ENCODE measurements around the gene CCR8.
"Not testable (repeated sequence)": the region's sequence is repeated elsewhere in the genome, so short reads cannot be mapped to it uniquely, and the experiment has no call there.

CCR8 gene

GRCh38 chr3:39317571-39318169 is 11.8 kb upstream of the CCR8 start:
- no peak for DNase-seq

DNA sequence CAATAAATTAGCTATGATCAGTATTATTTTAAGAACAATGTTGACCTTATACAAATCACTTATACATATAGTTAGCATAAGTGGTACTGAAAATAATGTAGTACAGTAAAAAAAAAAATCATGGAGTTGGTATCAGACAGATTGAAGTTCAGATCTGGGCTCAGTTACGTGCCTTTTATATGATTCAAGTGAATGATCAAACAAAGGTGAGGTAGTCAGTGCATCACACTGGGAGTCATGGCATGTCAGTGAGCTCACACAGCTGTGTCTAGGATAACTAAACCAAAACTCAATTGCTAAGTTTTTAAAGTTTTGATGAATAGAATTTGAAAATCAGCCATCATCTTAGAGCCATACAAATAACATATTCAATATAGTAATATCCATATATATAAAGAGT is 11.2 kb upstream of the CCR8 start:
- DNase-seq = no peak

- DNase-seq = no peak
Observed at GRCh38 chr3:39319249-39319648, 10.3 kb upstream of the CCR8 start.

DNA sequence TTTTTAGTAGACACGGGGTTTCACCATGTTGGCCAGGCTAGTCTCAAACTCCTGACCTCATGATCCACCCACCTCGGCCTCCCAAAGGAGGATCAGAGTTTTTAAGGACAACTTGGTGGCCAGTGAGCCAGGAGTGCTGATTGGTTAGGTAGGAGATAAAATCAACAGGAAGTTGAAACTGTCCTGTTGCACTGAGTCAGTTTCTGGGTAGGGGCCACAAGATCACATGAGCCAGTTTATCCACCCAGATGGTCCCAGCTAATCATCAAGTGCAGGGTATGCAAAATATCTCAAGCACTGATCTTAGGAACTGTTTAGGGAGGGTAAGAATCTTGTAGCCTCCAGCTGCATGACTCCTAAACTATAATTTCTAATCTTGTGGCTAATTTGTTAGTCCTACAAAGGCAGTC is 7.9 kb upstream of the CCR8 start:
- DNase-seq = not testable (repeated sequence)

- DNase-seq = not testable (repeated sequence)
Observed at GRCh38 chr3:39322209-39322715, 7.2 kb upstream of the CCR8 start.

GRCh38 chr3:39322936-39323335 is 6.6 kb upstream of the CCR8 start:
- DNase-seq = no peak

DNA sequence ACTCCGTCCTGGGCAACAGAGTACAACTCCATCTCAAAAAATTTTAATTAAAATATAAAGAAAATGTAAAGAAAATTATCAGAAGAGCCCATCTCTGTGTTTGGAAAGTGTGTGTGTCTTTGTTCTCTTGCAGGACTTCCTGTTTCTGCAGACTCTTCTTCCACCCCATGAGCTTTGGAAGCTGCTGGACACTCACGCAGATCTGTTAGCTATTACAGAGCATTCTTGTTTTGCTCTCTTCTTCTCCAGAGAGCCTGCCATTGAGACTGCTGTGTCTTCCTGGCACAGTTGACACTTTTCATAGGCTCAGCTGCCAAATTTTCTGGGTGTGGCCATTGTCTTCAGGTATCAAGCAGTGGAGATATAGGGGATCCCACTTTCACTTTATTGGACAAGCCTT is 6.0 kb upstream of the CCR8 start:
- no peak for DNase-seq

DNA sequence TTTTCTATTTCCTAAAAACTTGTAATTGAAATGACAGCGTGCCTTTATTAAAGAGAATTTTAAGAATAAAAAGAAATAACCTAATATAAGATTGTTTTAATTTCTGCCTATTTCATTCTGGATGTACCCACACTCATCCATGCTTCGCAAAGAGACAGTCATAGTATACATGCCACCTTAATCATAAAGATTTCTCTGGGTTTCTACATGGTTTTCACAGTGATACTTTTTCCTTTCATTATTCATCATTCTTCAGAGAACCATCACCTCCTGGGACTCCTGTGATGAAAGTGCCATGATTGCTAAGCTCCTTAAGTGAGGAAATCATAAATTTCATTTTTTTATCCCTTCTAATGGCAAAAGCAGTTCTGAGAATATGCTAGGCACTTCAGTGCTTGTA is 4.3 kb upstream of the CCR8 start:
- no peak for DNase-seq

- DNase-seq = no peak
Observed at GRCh38 chr3:39327053-39327745, 2.3 kb upstream of the CCR8 start.

- DNase-seq = no peak
Observed at GRCh38 chr3:39327746-39328349, 1.7 kb upstream of the CCR8 start.

- DNase-seq = no peak
Observed at GRCh38 chr3:39330824-39331223, 1.3 kb downstream of the CCR8 start.

GRCh38 chr3:39332525-39332924 is 3.0 kb downstream of the CCR8 start:
- DNase-seq = no peak

- no peak for DNase-seq
Observed at GRCh38 chr3:39333607-39334006, 4.1 kb downstream of the CCR8 start.

DNA sequence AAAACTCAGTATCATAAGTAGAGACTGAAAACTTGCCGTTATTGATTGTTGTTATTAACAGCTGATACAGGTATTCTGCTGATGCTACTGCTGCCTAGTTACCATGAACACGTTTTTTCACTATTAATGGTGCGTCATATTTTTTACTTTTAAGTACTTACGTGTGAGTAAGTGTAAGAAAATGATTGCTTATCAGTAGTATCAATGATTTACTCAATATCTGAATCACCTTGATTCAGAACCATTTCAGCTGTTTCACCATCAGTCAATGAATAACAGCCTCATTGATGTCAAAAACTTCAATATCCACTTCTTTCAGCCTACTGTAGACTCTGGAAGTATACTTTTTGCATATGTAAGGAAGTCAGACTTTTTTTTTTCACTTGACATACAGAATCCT is 4.7 kb downstream of the CCR8 start:
- no peak for DNase-seq

DNA sequence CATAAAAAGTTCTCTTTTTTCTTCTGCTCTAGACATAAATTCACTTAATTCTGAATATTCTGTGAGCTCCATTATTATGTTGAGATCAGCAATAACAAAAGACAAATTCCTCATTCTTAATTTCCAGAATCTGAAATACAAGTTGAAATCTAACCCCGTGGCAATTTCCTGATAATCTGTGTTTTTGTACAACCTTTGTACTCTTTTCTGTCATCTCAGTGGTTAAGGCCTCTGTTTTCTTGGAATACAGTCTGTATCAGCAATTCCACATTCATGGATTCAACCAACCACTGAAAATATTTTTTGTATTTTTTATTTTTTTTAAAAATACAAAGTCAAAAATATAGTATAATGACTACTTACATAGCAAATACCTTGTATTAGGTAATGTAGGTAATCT is 8.7 kb downstream of the CCR8 start:
- DNase-seq = no peak

- no peak for DNase-seq
Observed at GRCh38 chr3:39339086-39339485, 9.6 kb downstream of the CCR8 start.

DNA sequence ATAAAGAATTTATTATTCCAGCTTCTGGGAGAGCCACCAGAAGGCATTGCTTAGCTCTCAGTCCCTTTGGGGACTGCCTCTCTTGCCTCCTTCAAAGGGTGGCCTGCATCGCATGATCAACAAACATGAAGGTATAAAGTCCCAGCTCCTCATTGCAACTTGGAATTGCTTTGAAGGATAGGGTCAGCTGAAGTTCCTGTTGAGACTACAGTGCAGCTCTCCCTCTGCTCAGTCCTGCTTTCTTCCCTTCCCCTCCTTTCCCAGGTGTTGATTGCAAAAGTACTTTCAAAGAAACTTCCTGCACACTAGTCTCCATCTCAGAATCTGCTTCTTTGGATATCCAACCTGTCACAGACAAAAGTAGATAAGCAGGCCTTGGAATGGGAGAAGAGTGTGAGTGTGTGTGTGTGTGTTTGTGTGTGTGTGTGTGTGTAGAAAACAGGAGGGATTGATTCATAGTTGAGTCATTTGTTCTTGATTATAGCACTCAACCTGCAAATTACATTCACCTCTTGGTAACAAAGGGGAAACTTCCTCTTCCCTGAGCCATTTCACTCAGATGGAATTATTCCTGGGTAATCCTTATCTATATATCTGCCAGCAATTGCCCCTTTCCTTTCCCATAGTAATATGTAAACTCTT is 13.7 kb downstream of the CCR8 start:
- no peak for DNase-seq

- DNase-seq = no peak
Observed at GRCh38 chr3:39343760-39344159, 14.3 kb downstream of the CCR8 start.

GRCh38 chr3:39344746-39345344 is 15.3 kb downstream of the CCR8 start:
- no peak for DNase-seq

DNA sequence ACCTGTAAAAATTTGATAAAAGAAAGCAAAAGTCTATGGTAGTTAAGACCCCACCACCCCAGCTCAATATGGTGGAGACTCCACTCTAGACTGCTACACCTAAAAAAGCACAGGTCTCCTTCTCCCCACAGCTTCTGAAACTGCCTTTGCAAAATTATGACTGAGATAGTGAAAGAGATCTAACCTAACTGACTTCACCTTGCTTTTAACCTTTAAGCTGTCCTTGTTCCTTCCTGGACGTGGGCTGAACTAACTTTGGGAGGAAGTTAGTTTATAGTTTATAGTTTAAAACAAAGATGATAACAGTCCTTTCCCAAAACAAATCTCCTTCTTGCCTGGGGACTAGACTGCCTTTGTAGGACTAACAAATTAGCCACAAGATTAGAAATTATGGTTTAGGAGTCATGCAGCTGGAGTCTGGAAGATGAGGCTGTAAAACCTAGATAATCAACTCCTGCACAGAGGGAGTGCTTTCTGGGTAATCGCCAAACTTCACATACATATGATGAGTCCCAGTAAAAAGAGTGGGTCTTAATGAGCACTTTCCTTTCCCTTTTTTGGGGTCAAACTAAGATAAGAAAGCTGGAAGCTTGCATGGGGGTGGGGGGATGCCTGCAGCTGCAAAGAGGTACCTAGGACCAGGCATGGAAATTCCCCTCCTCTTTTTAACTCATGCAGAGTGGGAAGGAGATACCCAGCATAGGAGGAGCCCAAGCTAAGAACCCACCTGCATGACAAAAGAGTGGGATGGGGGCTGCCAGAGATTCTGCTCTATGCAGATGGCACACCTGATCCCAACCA is 17.5 kb downstream of the CCR8 start:
- DNase-seq = no peak

DNA sequence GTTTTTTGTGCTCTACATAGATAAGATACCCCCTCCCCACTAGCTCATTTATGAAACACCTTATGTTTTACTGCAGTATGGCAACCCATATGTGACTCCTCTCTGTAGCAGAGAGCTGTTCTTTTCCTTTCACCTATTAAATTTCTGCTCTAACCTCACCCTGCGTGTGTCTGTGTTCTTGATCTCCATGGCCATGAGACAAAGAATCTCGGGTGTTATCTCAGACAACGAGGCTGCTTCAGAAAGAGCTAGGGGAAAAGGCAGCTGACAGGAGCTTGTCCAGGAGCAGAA is 18.0 kb downstream of the CCR8 start:
- DNase-seq = no peak

DNA sequence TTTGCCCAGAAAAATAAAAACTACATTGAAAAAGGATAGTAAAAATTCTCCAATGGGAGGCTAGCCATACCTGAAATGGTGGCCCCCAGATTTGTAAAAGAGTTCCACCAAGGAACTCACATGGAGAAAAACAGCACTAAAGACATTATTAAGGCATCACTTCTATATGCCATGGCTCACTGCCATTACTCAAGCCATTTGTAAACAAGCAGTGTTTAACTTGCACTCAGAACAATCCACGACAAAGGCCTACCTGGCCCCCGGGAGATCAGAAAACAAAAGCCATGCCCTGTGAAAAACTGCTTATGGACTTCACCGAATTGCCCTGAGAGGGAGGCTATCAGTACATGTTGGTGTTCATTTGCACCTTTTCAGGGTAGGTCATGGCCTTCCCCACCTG is 19.6 kb downstream of the CCR8 start:
- no peak for DNase-seq

GRCh38 chr3:39350714-39351113 is 21.2 kb downstream of the CCR8 start:
- DNase-seq = no peak

All from activated naive CD4-positive, alpha-beta T cell (primary cell).